ENCODE measurements around the gene AHI1. TPM values are rescaled to one million over a fixed set of nuclear protein-coding genes. Genes with fewer than 3 reads are reported as not detected.

The AHI1 gene
- total and polyA plus RNA-seq, 2 of the 13 experiments (the other 11 are each of a cell fraction or from before 2014, with no cell fraction given) = 7.2 to 18.6 TPM

- TF ChIP-seq ARID3A (IDR thresholded peaks at IDR 0.05; ENCODE audit: low read depth, low read length) = no peak
- TF ChIP-seq ZHX2 (IDR thresholded peaks at IDR 0.05; ENCODE audit: low read depth) = peak; percentile 88
- peak; percentile 90; the same call in 1 of the 2 replicates for TF ChIP-seq ZHX2 (CRISPR knock-in tag; IDR thresholded peaks at IDR 0.05; ENCODE audit: borderline replicate concordance)
- peak; percentile 77 for TF ChIP-seq RBM22 (optimal IDR thresholded peaks at IDR 0.05; ENCODE audit: low read length)
- no peak for TF ChIP-seq HHEX (CRISPR knock-in tag; IDR thresholded peaks at IDR 0.05)
- peak; percentile 95 for TF ChIP-seq ZSCAN29 (CRISPR knock-in tag; conservative IDR thresholded peaks at IDR 0.05)
- TF ChIP-seq FOSL2 (CRISPR knock-in tag; IDR thresholded peaks at IDR 0.05) = peak; percentile 75
- TF ChIP-seq ZNF572 (CRISPR knock-in tag; IDR thresholded peaks at IDR 0.05) = no peak
- peak; percentile 47; the same call in 1 of the 2 replicates for TF ChIP-seq ZNF143 (CRISPR knock-in tag; IDR thresholded peaks at IDR 0.05)
- TF ChIP-seq MTA3 (CRISPR knock-in tag; IDR thresholded peaks at IDR 0.05) = no peak; the same call in 1 of the 2 replicates
- peak; percentile 97 for TF ChIP-seq HOXA5 (CRISPR knock-in tag; IDR thresholded peaks at IDR 0.05)
- TF ChIP-seq TP53 (CRISPR knock-in tag; conservative IDR thresholded peaks at IDR 0.05) = 0 out of 2 replicates have a peak, but pooled peaks have one; percentile 80
- TF ChIP-seq POGZ (CRISPR knock-in tag; IDR thresholded peaks at IDR 0.05) = peak; percentile 88
- peak; percentile 95; the same call in 1 of the 2 replicates for TF ChIP-seq ZNF800 (CRISPR knock-in tag; IDR thresholded peaks at IDR 0.05)
- TF ChIP-seq PLRG1 (conservative IDR thresholded peaks at IDR 0.05) = no peak
- TF ChIP-seq SP2 (CRISPR knock-in tag; IDR thresholded peaks at IDR 0.05) = peak; percentile 41; the same call in 1 of the 2 replicates
- no peak; the same call in 1 of the 2 replicates for TF ChIP-seq ZNF644 (CRISPR knock-in tag; IDR thresholded peaks at IDR 0.05; ENCODE audit: low read depth)
- TF ChIP-seq ATF7-NPFF (CRISPR knock-in tag; IDR thresholded peaks at IDR 0.05; ENCODE audit: low read depth) = peak; percentile 89
- no peak for TF ChIP-seq SIX1 (CRISPR knock-in tag; IDR thresholded peaks at IDR 0.05; ENCODE audit: borderline replicate concordance)
- peak; percentile 96 for TF ChIP-seq ATF2 (CRISPR knock-in tag; IDR thresholded peaks at IDR 0.05)
Measured at GRCh38 chr6:135497412-135498184, at the start of gene AHI1 (continued).
